ENCODE measurements around the gene SPRY1.

Gene SPRY1

DNA sequence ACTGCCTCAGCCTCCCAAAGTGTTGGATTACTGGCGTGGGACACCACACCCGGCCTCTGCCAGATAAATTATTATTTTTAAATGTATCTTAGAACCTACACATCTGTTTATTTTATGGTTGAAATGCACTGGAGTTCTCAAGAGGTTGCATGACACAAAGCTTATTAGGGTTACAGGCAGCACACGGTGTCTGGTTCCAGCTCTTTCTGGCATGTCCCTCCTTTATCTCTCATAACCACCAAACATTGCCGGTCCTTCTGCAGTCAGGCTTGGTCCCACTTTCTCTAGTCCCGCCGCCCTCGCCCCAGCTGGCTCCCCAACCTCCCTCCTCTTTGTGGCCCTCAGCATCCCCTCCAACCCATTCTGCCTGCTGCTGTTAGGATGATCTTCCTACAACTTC is 39.7 kb upstream of the SPRY1 start:
- H3K27ac Mint-ChIP-seq = peak overlapping the region in 1 of 3 experiments; percentile 0
- H3K4me3 Mint-ChIP-seq = no peak overlapping the region
- TF ChIP-seq CTCF (IDR thresholded peaks at IDR 0.05; ENCODE audit: unreplicated experiment in 3 of 3) = no peak
- H3K9me3 Mint-ChIP-seq = no peaks in the 10 kb centered on the region
- no peaks in the 10 kb centered on the region for H3K27me3 Mint-ChIP-seq (ENCODE audit: low read depth)
- H3K4me1 Mint-ChIP-seq = peaks cover 23% of the 10 kb centered on the region
- H3K36me3 Mint-ChIP-seq (ENCODE audit: low read depth) = no peaks in the 10 kb centered on the region

DNA sequence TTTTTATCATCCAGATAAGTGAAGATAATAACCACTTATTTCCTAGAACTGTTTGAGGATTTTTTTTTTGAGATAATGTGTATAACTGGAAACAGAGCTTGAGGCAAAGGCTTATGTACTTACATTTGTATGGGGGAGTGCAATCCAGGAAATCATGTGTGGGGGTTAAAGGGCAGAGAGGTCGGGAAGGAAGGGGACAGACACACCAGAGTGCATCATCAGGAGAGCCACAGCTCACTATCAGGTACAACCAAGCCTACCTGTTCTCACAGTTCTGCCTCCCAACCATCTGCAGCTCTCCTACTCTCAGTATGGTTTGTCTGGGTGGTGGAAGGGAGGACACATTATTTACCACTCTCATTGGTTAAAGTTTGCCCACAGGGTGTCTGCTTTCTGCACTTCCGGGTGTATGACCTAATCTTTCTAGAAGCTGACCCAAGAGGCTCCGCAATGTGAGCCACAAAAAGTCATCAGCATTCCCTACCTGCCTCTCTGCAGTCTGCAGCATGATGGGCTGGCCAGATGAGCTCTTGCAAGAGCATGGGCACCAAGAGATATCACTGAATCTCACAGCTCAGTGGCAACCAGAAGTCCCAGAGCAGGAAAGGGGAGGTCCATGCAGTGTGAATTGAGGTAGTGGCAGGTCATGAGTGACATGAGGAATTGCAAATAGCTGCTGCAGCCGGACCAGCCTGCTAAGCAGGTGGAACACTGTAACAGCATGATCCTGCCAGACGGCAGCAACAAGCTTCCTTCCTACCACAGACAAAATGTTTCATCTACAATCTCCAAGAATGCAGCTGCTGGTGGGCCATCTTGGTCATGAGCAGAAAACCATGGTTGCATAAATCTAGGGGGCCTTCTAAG is 36.9 kb upstream of the SPRY1 start:
- peaks cover 5% of the 10 kb centered on the region for H3K4me1 Mint-ChIP-seq
- no peaks in the 10 kb centered on the region for H3K27me3 Mint-ChIP-seq (ENCODE audit: low read depth)
- peaks cover 5% of the 10 kb centered on the region for H3K9me3 Mint-ChIP-seq
- H3K4me3 Mint-ChIP-seq = no peak overlapping the region
- TF ChIP-seq CTCF (IDR thresholded peaks at IDR 0.05; ENCODE audit: unreplicated experiment in 3 of 3) = no peak
- no peaks in the 10 kb centered on the region for H3K36me3 Mint-ChIP-seq (ENCODE audit: low read depth)
- peak overlapping the region in 1 of 3 experiments; percentile 36 for H3K27ac Mint-ChIP-seq

DNA sequence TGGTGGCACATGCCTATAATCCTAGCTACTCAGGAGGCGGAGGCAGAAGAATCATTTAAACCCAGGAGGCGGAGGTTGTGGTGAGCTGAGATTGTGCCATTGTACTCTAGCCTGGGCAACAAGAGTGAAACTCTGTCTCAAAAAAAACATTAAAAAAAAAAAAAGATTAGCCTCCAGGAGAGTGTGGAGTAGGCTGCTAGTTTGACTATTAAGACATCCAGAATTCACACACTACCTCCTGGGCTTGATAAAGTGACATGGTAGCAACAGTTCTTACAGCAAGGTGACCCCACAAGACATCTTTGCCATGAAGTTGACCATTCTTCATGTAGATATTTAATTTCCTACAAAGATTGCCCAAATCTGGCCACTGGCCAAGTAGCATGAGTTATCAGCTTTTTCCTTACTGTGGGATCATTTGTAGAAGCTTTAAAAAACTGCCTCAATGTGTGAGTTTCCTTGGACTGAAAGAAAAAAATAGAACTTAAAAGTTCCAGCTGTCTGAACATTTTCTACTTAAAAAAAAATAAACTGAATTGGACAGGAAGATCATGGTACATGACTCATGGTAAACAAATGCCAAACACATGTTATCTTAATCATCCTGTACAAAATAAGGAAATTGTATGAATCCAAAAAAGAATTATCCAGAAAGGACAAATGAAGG is 35.3 kb upstream of the SPRY1 start:
- H3K9me3 Mint-ChIP-seq = peaks cover 5% of the 10 kb centered on the region
- H3K4me1 Mint-ChIP-seq = peaks cover 5% of the 10 kb centered on the region
- no peak for TF ChIP-seq CTCF (IDR thresholded peaks at IDR 0.05; ENCODE audit: unreplicated experiment in 3 of 3)
- H3K4me3 Mint-ChIP-seq = no peak overlapping the region
- H3K27ac Mint-ChIP-seq = peak overlapping the region; percentile 46 to 68 (median 66)
- no peaks in the 10 kb centered on the region for H3K36me3 Mint-ChIP-seq (ENCODE audit: low read depth)
- no peaks in the 10 kb centered on the region for H3K27me3 Mint-ChIP-seq (ENCODE audit: low read depth)

DNA sequence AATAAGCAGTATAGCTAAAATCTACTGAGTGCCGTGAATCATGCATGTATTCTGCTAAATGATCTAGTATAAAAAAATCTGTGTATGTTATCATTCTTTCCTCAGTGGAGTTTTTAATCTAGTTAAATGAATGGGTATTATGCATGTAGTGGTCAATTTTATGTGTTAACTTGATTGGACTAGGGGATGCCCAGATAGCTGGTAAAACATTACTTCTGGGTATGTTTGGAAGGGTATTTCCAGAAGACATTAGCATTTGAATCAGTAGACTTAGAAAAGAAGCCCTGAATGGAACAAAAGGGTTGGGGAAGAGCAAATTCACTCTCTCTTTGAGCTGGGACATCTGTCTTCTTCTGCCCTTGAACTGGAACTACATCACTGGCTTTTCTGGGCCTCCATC is 34.5 kb upstream of the SPRY1 start:
- H3K9me3 Mint-ChIP-seq = peaks cover 5% of the 10 kb centered on the region
- peak overlapping the region in 1 of 3 experiments; percentile 68 for H3K27ac Mint-ChIP-seq
- TF ChIP-seq CTCF (IDR thresholded peaks at IDR 0.05; ENCODE audit: unreplicated experiment in 3 of 3) = no peak
- H3K36me3 Mint-ChIP-seq (ENCODE audit: low read depth) = no peaks in the 10 kb centered on the region
- no peaks in the 10 kb centered on the region for H3K27me3 Mint-ChIP-seq (ENCODE audit: low read depth)
- H3K4me1 Mint-ChIP-seq = peaks cover 5% of the 10 kb centered on the region
- H3K4me3 Mint-ChIP-seq = no peak overlapping the region

DNA sequence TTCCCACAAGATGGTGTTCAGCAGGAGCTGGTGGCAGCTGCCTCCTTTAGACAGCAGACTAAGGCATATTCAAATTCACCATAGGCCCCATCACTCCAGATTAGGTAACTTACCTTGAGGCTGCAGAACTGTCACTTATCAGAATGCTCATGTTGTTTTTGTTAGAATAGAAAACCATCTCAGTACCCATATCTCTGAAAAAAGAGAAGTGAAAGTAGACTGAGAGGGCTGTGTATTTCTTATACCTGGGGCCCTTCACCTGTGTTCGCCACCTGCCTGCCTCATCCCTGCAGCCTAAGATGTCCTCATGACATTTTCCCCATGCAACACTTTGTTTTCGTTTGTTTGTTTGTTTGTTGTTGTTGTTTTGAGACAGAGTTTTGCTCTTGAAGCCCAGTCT is 32.9 kb upstream of the SPRY1 start:
- H3K27me3 Mint-ChIP-seq (ENCODE audit: low read depth) = no peaks in the 10 kb centered on the region
- peaks cover 5% of the 10 kb centered on the region for H3K4me1 Mint-ChIP-seq
- no peak for TF ChIP-seq CTCF (IDR thresholded peaks at IDR 0.05; ENCODE audit: unreplicated experiment in 3 of 3)
- H3K27ac Mint-ChIP-seq = no peak overlapping the region
- no peaks in the 10 kb centered on the region for H3K36me3 Mint-ChIP-seq (ENCODE audit: low read depth)
- H3K4me3 Mint-ChIP-seq = no peak overlapping the region
- H3K9me3 Mint-ChIP-seq = peaks cover 5% of the 10 kb centered on the region
